HG03457 (cell line): ENCODE measurements around the gene NR3C2.

ENCODE experiments used
- ATAC-seq: cut with Tn5 transposase; IDR thresholded peaks from one replicate; pipeline ENCODE4 v1.9.1; 2021; ENCODE audit warnings: moderate number of reproducible peaks; ENCODE audit not compliant: unreplicated experiment

NR3C2 gene

GRCh38 chr4:148081267-148081666 is 360.9 kb downstream of the NR3C2 start:
- no peak for ATAC-seq

GRCh38 chr4:148079961-148080360 is 362.3 kb downstream of the NR3C2 start:
- ATAC-seq: no peak

GRCh38 chr4:148078061-148078460 is 364.2 kb downstream of the NR3C2 start:
- no peak for ATAC-seq

- ATAC-seq: no peak
Measured at GRCh38 chr4:148077581-148077980, 364.6 kb downstream of the NR3C2 start.

- no peak for ATAC-seq
Measured at GRCh38 chr4:148076964-148077363, 365.2 kb downstream of the NR3C2 start.

GRCh38 chr4:148075438-148075837 is 366.8 kb downstream of the NR3C2 start:
- no peak for ATAC-seq

GRCh38 chr4:148074462-148074861 is 367.8 kb downstream of the NR3C2 start:
- no peak for ATAC-seq

- ATAC-seq: no peak
Measured at GRCh38 chr4:148073349-148073748, 368.9 kb downstream of the NR3C2 start.

- ATAC-seq: no peak
Measured at GRCh38 chr4:148072789-148073188, 369.4 kb downstream of the NR3C2 start.

- ATAC-seq: no peak
Measured at GRCh38 chr4:148071009-148071408, 371.2 kb downstream of the NR3C2 start.

- no peak for ATAC-seq
Measured at GRCh38 chr4:148069895-148070178, 372.4 kb downstream of the NR3C2 start.

GRCh38 chr4:148069086-148069894 is 372.9 kb downstream of the NR3C2 start:
- ATAC-seq: no peak

GRCh38 chr4:148068065-148068911 is 373.9 kb downstream of the NR3C2 start:
- ATAC-seq: no peak

GRCh38 chr4:148067301-148067916 is 374.8 kb downstream of the NR3C2 start:
- no peak for ATAC-seq

GRCh38 chr4:148065075-148065474 is 377.1 kb downstream of the NR3C2 start:
- ATAC-seq: no peak

GRCh38 chr4:148064451-148064850 is 377.8 kb downstream of the NR3C2 start:
- no peak for ATAC-seq

- no peak for ATAC-seq
Measured at GRCh38 chr4:148062301-148062950, 379.8 kb downstream of the NR3C2 start.

GRCh38 chr4:148061795-148062194 is 380.4 kb downstream of the NR3C2 start:
- no peak for ATAC-seq

GRCh38 chr4:148061141-148061481 is 381.1 kb downstream of the NR3C2 start:
- ATAC-seq: no peak

GRCh38 chr4:148060264-148061140 is 381.7 kb downstream of the NR3C2 start:
- ATAC-seq: no peak
